A549 treated with AZD9567 at 1 μM for 4 hours (cell line): Measurements from ENCODE around the gene ITIH1. TPM values are rescaled to one million over a fixed set of nuclear protein-coding genes. Genes with fewer than 3 reads are reported as not detected.

ENCODE experiments used
- total RNA-seq: library from RNA; stranded (reverse); fragments of 200-300 nt; extraction: Qiagen RNA extraction; gene quantifications from 5 replicates; pipeline ENCODE4 v1.2.3, GENCODE V29; 2022; ENCODE audit not compliant: insufficient read depth

Gene ITIH1, protein sequence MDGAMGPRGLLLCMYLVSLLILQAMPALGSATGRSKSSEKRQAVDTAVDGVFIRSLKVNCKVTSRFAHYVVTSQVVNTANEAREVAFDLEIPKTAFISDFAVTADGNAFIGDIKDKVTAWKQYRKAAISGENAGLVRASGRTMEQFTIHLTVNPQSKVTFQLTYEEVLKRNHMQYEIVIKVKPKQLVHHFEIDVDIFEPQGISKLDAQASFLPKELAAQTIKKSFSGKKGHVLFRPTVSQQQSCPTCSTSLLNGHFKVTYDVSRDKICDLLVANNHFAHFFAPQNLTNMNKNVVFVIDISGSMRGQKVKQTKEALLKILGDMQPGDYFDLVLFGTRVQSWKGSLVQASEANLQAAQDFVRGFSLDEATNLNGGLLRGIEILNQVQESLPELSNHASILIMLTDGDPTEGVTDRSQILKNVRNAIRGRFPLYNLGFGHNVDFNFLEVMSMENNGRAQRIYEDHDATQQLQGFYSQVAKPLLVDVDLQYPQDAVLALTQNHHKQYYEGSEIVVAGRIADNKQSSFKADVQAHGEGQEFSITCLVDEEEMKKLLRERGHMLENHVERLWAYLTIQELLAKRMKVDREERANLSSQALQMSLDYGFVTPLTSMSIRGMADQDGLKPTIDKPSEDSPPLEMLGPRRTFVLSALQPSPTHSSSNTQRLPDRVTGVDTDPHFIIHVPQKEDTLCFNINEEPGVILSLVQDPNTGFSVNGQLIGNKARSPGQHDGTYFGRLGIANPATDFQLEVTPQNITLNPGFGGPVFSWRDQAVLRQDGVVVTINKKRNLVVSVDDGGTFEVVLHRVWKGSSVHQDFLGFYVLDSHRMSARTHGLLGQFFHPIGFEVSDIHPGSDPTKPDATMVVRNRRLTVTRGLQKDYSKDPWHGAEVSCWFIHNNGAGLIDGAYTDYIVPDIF
- 0.06 TPM in 1 of 5 replicates, not detected in the others for total RNA-seq

DNA sequence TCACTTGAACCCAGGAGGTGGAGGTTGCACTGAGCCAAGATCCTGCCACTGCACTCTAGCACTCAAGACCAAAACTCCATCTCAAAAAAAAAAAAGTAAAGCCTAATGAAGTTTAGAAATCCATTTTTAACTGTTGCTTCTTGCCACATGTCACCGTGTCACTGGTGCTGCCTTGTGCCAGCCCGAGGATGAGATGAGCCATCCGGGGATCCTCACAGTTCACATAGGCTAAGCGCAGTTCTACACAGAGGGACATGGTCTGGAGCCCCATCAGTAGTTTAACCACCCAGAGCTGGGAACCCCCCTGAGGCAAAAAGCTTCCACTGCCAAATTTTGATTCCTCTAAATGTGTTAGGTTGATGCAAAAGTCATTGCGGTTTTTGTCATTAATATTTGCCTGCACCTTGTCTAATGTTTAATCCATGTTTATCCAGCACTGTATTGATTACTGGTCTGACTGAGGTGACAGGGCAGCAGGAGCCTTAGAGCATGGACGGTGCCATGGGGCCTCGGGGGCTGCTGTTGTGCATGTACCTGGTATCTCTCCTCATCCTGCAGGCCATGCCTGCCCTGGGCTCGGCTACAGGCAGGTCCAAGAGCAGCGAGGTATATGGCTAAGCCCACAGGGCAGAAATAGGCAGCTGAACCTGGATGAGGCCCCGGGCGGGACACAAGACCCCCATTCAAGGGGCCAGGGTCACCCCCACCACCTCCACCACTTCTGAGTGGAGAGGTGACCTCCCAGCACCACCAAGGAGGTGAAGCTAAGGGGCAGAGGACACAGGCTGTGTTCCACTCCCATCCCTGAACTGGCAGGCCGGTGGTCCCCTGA is at the start of gene ITIH1:
Gene ITIH1, plus strand, starts transcription at position 473 of the 832 bp plus-strand sequence. Its CDS starts 17 bp downstream, at position 490.

DNA sequence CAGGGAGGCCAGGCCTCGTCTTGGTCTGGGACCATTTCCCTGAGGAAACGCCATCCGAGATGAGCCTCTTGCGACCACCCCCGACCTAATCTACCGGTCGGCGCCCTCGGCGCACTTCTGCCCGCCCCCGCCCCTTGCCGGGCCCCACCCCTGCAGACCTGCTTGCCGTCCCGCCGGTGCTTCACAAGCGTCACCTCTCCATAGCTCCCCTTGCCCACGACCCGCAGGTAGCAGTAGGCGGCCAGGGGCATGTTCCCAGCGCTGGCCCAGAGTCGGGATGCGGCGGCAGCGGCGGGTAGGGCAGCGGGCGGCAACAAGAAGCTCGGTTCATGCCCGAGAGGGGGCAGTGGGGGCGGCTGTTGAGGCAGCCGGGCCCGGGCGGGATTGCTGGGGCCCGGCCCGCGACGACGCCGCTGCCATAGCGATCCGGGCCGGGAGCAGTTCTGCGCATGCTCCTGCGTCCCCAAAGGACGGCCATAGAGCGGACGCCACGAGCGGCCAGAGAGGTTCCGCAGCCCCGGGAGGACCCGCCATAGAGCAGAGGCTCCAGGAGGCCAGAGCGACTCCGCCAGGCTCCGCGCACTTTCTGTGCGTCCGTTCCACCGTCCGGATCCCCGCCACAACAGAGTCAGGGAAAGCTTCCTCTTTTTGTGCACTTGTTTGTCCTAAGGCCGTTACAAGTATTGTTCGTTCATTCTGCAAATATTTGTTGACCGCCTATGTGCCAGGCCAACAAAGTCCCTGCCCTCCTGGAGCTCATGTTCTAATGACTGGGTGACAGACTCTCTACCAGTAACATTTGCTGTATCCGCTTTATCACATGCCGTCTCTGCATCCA is 6.7 kb upstream of the ITIH1 start, which contains the start of gene NEK4:
Gene NEK4, minus strand, starts transcription at position 445 of the 838 bp plus-strand sequence. Its CDS starts 194 bp downstream, at position 251.

DNA sequence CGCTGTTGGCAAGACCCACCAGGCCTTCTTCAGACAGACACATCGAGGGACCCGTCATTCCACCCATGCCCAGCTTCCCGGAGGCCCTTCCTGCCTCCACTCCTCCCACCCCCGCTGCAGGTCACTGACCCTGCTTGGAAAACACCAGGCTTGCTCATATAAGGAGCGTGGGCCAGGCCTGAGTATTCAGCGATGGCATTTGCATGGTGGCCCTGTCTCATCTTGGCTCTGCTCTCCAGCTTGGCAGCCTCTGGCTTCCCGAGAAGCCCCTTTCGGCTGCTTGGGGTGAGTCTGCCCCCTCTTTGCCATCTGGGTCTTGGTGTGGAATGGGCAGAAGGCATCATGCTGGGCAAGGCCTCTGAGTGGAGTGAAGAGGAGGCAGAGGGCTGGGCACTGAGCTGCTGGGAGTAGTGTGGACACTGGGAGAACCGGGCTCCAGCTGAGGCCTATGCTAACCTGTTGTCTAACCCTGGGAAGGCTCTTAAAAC is 17.3 kb downstream of the ITIH1 start, which contains the start of gene ITIH3:
Gene ITIH3, plus strand, starts transcription at position 185 of the 488 bp plus-strand sequence. Its CDS starts 8 bp downstream, at position 193.

DNA sequence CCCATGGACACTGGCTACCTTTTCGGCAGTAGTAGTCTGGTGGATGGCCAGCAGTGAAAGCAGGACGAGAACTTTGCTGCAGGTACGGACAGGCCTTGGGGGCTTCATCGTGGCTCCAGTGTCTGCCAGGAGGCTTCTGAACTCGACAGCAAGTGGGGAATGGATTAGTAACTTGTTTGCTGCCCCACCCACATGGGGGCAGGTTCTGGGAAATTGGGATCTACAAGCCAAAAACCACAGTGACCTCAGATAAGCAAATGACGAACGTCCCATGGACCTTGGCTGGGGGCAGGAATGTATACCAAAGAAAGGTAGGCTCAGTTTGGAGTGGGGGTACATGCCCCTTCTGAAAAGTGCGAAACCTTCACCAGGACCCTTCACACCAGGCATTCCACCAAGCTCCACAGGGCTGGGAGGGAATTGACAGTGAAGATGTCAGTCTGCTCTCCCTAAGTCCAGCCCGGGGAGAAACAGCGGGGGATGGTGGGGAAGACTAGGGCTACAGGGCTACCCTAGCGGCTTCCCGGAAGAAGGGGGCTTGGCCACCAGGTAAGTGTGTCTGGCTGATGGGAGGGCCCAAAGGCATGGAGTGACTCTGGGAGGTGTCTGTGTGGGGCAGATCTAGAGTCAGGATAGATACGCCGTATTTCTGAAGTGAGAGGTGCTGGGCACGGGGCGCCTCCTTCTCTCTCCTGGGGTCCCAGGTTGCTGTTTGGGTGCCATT is 53.3 kb downstream of the ITIH1 start, which contains the start of gene ITIH4:
Gene ITIH4, minus strand, starts transcription at position 138 of the 724 bp plus-strand sequence. Its CDS starts 30 bp downstream, at position 108.

DNA sequence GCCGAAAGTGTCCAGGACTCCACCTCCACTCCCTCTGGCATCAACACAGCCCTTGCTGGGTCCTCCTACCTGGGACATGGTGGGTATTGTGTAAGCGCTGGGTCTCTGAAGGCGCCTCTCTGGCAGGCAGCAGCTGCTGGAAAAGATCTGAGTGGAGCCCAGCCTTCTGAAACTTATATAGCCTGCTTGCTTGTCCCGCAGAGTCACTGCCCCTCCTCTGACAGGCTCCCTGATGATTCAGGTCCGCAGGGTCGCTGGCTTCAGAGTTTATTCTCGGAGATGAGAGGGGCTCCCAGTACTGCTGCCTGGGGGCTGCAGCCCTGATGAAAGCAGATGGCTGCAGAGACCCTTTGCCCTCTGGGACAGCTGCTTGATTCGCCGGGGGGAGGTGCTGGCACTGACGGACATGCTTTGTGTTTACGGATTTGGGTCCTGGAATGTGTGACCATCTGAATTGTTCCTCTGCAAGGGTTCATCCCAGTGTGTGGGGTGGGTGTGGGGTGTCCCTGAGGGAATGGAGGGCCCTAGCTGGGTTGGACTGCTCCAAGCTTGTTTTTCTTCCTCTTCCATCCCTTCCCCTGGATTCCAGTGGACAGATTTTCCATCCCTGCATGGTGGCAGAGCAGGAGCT is 57.6 kb downstream of the ITIH1 start, which contains the start of gene MUSTN1:
Gene MUSTN1, minus strand, starts transcription at position 149 of the 631 bp plus-strand sequence. Its CDS starts 71 bp downstream, at position 78.

Other genes with a start within 250 kb of the ITIH1 start
- gene NT5DC2, start 243.7 kb upstream of the ITIH1 start, total RNA-seq: 68.5 to 107 TPM (median 101 TPM) in 5 replicates
- 56.4 to 73.8 TPM (median 65.5 TPM) in 5 replicates for gene UQCC5, start 241.0 kb upstream of the ITIH1 start, total RNA-seq
- 12.6 to 21.7 TPM (median 15.8 TPM) in 5 replicates for gene PBRM1, start 91.7 kb upstream of the ITIH1 start, total RNA-seq
- 94.1 to 107 TPM (median 101 TPM) in 5 replicates for gene GNL3, start 91.6 kb upstream of the ITIH1 start, total RNA-seq
- gene GLT8D1, start 71.8 kb upstream of the ITIH1 start, total RNA-seq: 29.9 to 38.2 TPM (median 36.9 TPM) in 5 replicates
- 138 to 170 TPM (median 167 TPM) in 5 replicates for gene SPCS1, start 71.5 kb upstream of the ITIH1 start, total RNA-seq
- 10.5 to 17.8 TPM (median 13.6 TPM) in 5 replicates for gene NEK4, start 6.7 kb upstream of the ITIH1 start, total RNA-seq
- gene ITIH3, start 17.2 kb downstream of the ITIH1 start, total RNA-seq: 0.06 to 0.21 TPM (median 0.09 TPM) in 4 of 5 replicates, not detected in the other
- gene ITIH4, start 53.1 kb downstream of the ITIH1 start, total RNA-seq: 0.59 to 1.5 TPM (median 1.1 TPM) in 4 of 5 replicates, not detected in the other
- 0.35 TPM in 1 of 5 replicates, not detected in the others for gene MUSTN1, start 57.4 kb downstream of the ITIH1 start, total RNA-seq
- gene STIMATE, start 119.9 kb downstream of the ITIH1 start, total RNA-seq: 6.8 to 11.6 TPM (median 8.2 TPM) in 5 replicates